DND-41 (cell line): ENCODE measurements around the gene TPM3.

Experiments used
- ATAC-seq: fragments of 200-7000 bp; cut with Tn5 transposase; 3 replicates; pipeline ENCODE4 v1.9.1; 2021; ENCODE audit warnings: low read depth; ENCODE audit not compliant: insufficient read depth
- DNase-seq: peaks from one replicate; pipeline ENCODE4 v3.0.0-alpha.2; 2020
- H2AFZ ChIP-seq: 2 replicates; pipeline ENCODE4 v1.6.0; 2012; ENCODE audit warnings: low read depth, low read length
- H3K27ac ChIP-seq: 2 replicates; pipeline ENCODE4 v1.5.1; 2012; ENCODE audit warnings: low read length, inconsistent platforms
- H3K27me3 ChIP-seq: fragments of 200-600 bp; sonication (generic); 2 replicates; pipeline ENCODE4 v1.6.0; 2012; ENCODE audit warnings: low read length, mild to moderate bottlenecking, inconsistent platforms; ENCODE audit not compliant: insufficient read depth, poor library complexity
- H3K36me3 ChIP-seq: 2 replicates; pipeline ENCODE4 v1.5.1; 2012; ENCODE audit warnings: low read length, inconsistent platforms; ENCODE audit not compliant: insufficient read depth
- H3K4me1 ChIP-seq: 2 replicates; pipeline ENCODE4 v1.5.1; 2012; ENCODE audit warnings: mild to moderate bottlenecking, low read length; ENCODE audit not compliant: insufficient read depth
- H3K4me2 ChIP-seq: 2 replicates; pipeline ENCODE4 v1.6.0; 2012; ENCODE audit warnings: mild to moderate bottlenecking, moderate library complexity, low read length, inconsistent platforms; ENCODE audit not compliant: insufficient read depth
- H3K4me3 ChIP-seq, 2 experiments: fragments of 200-600 bp in 1 of 2; shearing (Covaris generic) in 1 of 2; 2 replicates each; pipeline ENCODE4 v1.5.1; 2012 to 2016; ENCODE audit warnings: inconsistent platforms in 2 of 2, low read length in 2 of 2, mild to moderate bottlenecking in 2 of 2, low read depth in 1 of 2, moderate library complexity in 1 of 2
- H3K79me2 ChIP-seq: 2 replicates; pipeline ENCODE4 v1.6.0; 2012; ENCODE audit warnings: low read length, inconsistent platforms; ENCODE audit not compliant: insufficient read depth
- H3K9ac ChIP-seq: 2 replicates; pipeline ENCODE4 v1.6.0; 2012; ENCODE audit warnings: low read depth, mild to moderate bottlenecking, inconsistent platforms, low read length, moderate library complexity
- H3K9me3 ChIP-seq: 2 replicates; pipeline ENCODE4 v1.5.1; 2012; ENCODE audit warnings: low read length, moderate library complexity, mild to moderate bottlenecking, inconsistent platforms; ENCODE audit not compliant: insufficient read depth, severe bottlenecking
- H4K20me1 ChIP-seq: 2 replicates; pipeline ENCODE4 v1.6.0; 2012; ENCODE audit warnings: low read length; ENCODE audit not compliant: insufficient read depth
- CTCF ChIP-seq: IDR thresholded peaks from 2 replicates; pipeline ENCODE4 v1.5.1; 2012; ENCODE audit warnings: borderline replicate concordance, low read length, moderate library complexity, mild to moderate bottlenecking; ENCODE audit not compliant: poor library complexity, severe bottlenecking; ENCODE audit errors: extremely low read depth
- EZH2 ChIP-seq: IDR thresholded peaks from 3 replicates; pipeline ENCODE4 v1.6.1; 2012; ENCODE audit warnings: borderline replicate concordance, low read depth, mild to moderate bottlenecking, moderate library complexity, low read length, inconsistent platforms; ENCODE audit not compliant: severe bottlenecking

The TPM3 gene

GRCh38 chr1:154171223-154171583, 20.7 kb downstream of the TPM3 start:
- DNase-seq (no peak), ATAC-seq (no peak)
- peaks cover 91% of the 10 kb centered on the region for H3K36me3 ChIP-seq
- no peak overlapping the region for H3K4me3 ChIP-seq
- no peaks in the 10 kb centered on the region for H3K9me3 ChIP-seq
- H2AFZ ChIP-seq, result no peak overlapping the region
- H3K27ac ChIP-seq, result no peak overlapping the region
- H4K20me1 ChIP-seq, result peaks cover 40% of the 10 kb centered on the region
- peaks cover 70% of the 10 kb centered on the region for H3K79me2 ChIP-seq
- TF ChIP-seq CTCF (no peak), EZH2 (no peak)
- H3K9ac ChIP-seq, result no peak overlapping the region
- no peak overlapping the region for H3K4me2 ChIP-seq
- no peaks in the 10 kb centered on the region for H3K27me3 ChIP-seq
- H3K4me1 ChIP-seq, result no peaks in the 10 kb centered on the region

GRCh38 chr1:154170547-154171222, 21.2 kb downstream of the TPM3 start:
- H3K27ac ChIP-seq, result no peak overlapping the region
- ATAC-seq, result no peak
- no peak overlapping the region for H2AFZ ChIP-seq
- DNase-seq, result no peak
- H3K27me3 ChIP-seq, result no peaks in the 10 kb centered on the region
- H3K9ac ChIP-seq, result no peak overlapping the region
- no peaks in the 10 kb centered on the region for H3K9me3 ChIP-seq
- peaks cover 65% of the 10 kb centered on the region for H3K79me2 ChIP-seq
- no peak overlapping the region for H3K4me2 ChIP-seq
- H4K20me1 ChIP-seq, result peaks cover 35% of the 10 kb centered on the region
- no peak overlapping the region for H3K4me3 ChIP-seq
- H3K4me1 ChIP-seq, result no peaks in the 10 kb centered on the region
- TF ChIP-seq CTCF, result no peak
- TF ChIP-seq EZH2, result no peak
- peaks cover 91% of the 10 kb centered on the region for H3K36me3 ChIP-seq

- peaks cover 96% of the 10 kb centered on the region for H3K36me3 ChIP-seq
- H3K27ac ChIP-seq, result no peak overlapping the region
- H3K79me2 ChIP-seq, result peaks cover 46% of the 10 kb centered on the region
- no peaks in the 10 kb centered on the region for H3K4me1 ChIP-seq
- H3K9me3 ChIP-seq, result no peaks in the 10 kb centered on the region
- H4K20me1 ChIP-seq, result peaks cover 14% of the 10 kb centered on the region; the same call in 1 of the 2 replicates
- no peak overlapping the region for H3K4me2 ChIP-seq
- ATAC-seq, result no peak
- no peak overlapping the region for H3K9ac ChIP-seq
- no peak for DNase-seq
- H3K4me3 ChIP-seq, result no peak overlapping the region
- no peaks in the 10 kb centered on the region for H3K27me3 ChIP-seq
- TF ChIP-seq CTCF (no peak), EZH2 (no peak)
- no peak overlapping the region for H2AFZ ChIP-seq
Observed at GRCh38 chr1:154167461-154167860, 24.4 kb downstream of the TPM3 start.

- Histone ChIP-seq H3K4me2 (no peak overlapping the region), H3K9ac (no peak overlapping the region), H3K27me3 (no peaks in the 10 kb centered on the region), H3K79me2 (peaks cover 41% of the 10 kb centered on the region), H3K4me1 (no peaks in the 10 kb centered on the region), H3K9me3 (no peaks in the 10 kb centered on the region), H3K4me3 (no peak overlapping the region), H2AFZ (no peak overlapping the region), H3K36me3 (peaks cover 94% of the 10 kb centered on the region), H3K27ac (no peak overlapping the region), H4K20me1 (peaks cover 9% of the 10 kb centered on the region; the same call in 1 of the 2 replicates)
- DNase-seq (no peak), ATAC-seq (no peak)
- TF ChIP-seq CTCF (no peak), EZH2 (no peak)
Observed at GRCh38 chr1:154166207-154166606, 25.7 kb downstream of the TPM3 start.
